Stimulated activated CD4-positive, alpha-beta T cell treated with anti-CD3 and anti-CD28 coated beads, Interleukin-1b, Interleukin-23, amount 100 ng/mL, for 24 hours (primary cell): ENCODE results near the gene KAT8.

Experiments
- DNase-seq, 4 experiments: peaks; one replicate each; pipeline ENCODE4 v3.0.0-alpha.2; 2020; ENCODE audit warnings: low read depth in 4 of 4, low spot score in 1 of 4

KAT8 gene

GRCh38 chr16:31106509-31107464, 10.7 kb upstream of the KAT8 start:
- no peak for DNase-seq

- DNase-seq = peak in 1 of 4 experiments; percentile 31
These were observed 10.0 kb upstream of the KAT8 start for GRCh38 chr16:31107465-31107867.

DNA sequence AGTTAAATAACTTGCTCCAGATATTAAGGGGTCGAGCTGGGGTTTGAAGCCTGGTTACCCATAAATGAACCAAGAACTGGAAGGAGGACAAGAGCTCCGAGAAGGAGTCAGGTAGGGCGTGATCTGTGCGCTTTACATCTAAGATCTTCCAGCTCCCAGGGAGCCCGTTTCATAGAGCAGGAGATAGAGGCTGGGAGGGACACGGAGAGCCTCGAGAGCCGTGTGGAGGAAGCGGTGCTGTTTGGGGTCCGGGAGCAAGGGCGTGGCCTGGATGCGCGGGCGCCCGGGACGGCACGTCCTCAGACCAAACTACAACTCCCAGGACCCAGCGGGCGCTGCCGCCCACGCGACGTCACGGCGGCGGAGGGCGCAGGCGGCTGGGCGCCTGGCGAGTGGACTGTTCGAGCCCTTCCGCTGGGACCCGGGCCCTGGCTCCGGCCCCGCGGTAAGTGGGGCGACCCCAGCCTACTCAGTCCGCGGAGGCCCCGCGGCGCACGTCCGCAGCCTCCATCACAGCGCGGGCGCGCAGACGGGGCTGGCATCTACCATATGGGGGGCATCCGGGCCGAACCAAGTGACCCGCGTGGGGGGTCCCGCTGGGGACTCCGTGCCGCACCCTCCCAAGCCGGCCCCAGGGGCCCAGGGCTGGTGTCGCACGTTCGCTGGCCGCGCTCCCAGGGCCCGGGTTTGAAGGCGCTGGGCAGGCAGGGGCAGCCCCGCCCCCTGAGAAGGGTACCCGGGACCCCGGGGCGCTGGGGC, 9.2 kb upstream of the KAT8 start, which contains the start of gene BCKDK:
BCKDK (plus strand) TSS at position 352 of the 759 bp plus-strand sequence. CDS start 838 bp downstream, outside the sequence.
- DNase-seq = peak; percentile 47 to 73 (median 58)

DNA sequence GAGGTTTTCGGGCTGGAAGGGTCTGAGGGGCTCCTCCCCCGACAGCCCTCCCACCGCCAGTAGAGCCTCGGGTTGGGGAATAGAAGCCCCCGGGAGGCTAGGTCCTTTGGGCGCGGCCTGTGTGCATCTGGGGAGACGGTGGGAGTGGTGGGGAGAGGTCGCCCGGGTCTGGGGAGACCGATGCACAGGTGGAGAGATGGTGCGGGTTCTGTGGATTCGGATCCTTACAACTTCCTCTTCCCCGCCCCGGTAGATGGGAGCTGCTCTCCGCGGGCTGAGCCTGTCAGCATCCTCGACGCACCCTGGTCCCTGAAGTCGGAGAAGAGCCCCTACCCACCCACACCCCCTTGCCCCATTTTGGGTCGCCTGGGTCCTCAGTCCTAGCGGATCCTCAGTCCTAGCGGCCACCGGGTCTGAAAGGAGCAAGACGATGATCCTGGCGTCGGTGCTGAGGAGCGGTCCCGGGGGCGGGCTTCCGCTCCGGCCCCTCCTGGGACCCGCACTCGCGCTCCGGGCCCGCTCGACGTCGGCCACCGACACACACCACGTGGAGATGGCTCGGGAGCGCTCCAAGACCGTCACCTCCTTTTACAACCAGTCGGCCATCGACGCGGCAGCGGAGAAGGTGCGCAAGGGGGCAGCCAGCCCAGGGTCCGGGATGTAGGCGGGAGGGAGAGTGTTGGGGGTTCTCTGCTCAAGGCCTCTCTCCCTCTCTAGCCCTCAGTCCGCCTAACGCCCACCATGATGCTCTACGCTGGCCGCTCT, 8.5 kb upstream of the KAT8 start:
- no peak for DNase-seq

DNA sequence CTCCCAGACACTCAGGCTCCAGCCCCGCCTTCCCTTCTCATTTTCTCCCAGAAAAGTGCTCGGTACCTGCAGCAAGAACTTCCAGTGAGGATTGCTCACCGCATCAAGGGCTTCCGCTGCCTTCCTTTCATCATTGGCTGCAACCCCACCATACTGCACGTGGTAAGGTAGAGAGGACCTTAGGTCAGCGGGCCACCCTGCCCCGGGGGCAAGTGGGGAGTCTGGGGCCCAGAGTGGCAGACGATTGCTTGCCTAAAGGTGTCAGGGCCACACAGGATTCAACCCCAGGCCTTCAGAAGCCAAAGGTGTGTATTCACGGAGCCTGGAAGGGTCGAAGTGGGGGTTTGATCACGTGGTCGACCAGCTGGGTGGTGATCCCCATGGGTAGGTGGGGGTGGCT, 7.8 kb upstream of the KAT8 start:
- DNase-seq = no peak

- DNase-seq = no peak
These were observed 7.1 kb upstream of the KAT8 start for GRCh38 chr16:31110106-31111034.

GRCh38 chr16:31111881-31112466, 5.5 kb upstream of the KAT8 start:
- DNase-seq = no peak

GRCh38 chr16:31112711-31113110, 4.8 kb upstream of the KAT8 start:
- DNase-seq = no peak

- no peak for DNase-seq
These were observed 4.0 kb upstream of the KAT8 start for GRCh38 chr16:31113121-31114120.

DNA sequence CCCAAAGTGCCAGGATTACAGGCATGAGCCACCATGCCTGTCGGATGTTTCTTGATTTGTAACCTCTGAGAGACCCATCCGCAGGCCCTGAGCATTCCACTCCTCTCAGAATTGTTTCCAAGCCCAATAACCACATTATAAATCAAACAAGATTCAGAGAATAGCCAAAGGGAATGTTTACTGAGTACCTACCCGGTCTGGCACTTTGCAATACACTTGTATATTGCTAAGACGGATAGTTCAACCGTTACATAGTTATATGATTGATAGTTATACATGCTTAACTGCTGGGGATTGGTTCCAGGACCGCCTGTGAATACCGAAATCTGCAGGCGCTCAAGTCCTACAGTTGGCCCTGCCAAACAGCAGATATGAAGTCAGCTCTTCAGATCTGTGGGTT, 3.0 kb upstream of the KAT8 start:
- DNase-seq = no peak

DNA sequence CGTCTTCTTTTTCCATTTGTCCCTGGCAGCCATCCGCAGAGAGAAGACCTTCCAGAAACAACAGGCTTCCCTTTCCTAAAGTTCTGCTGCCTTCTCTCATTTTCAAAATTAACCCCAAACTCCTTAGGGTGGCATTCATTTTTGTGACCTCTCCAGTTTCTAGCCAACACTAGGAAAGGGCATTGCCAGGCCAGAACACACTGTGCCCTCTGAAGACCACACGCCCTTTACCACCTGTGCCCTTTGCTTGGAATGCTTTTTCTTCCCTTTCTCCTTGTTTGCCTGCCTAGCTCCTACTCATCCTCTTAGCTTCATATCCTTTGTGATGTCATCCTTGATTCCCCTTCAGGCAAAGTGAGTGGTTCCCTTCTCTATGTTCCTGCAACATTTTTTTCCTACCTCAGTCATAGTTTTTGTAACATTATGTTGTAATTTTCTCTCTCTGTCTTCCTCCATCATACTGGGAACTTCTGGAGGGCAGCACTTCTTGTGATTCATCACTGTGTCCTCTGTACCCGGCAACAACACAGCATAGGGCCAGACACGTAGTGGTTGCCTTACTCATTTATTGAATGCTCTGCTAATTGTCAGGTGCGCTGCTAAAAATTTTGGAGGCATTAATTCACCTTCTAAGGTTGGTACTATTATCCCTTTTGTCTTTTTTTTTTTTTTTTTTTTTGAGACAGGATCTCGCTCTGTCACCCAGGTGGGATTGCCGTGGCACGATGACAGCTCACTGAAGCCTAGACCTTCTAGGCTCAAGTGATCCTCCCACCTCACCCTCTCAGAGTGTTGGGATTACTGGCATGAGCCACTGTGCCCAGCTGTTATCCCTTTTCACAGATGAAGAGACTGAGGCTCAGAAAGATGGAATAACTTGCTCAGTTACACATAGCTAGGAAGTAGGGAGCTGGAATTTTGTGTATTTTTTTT, 1.0 kb downstream of the KAT8 start:
- DNase-seq = no peak

GRCh38 chr16:31120129-31120528, 2.7 kb downstream of the KAT8 start:
- DNase-seq = no peak

DNA sequence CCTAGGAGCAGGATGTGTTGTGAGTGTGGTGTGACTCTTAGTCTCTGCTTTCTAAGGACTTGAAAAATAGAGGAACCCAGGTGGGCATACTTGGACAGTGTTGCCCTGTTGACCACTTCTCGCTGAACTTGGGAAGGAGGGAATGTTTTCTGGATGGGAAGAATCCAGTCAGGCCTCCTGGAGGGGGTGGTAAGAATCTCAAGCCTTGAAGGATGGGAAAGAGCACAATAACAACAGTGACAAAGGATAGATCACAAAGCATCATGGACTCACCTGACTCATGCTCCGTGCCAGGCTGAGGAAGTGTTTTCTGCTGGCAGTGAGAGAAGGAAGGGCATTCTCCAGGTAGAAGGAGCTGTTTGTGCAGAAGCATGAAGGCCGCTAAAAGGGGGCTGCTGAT, 8.4 kb downstream of the KAT8 start:
- DNase-seq = no peak

DNA sequence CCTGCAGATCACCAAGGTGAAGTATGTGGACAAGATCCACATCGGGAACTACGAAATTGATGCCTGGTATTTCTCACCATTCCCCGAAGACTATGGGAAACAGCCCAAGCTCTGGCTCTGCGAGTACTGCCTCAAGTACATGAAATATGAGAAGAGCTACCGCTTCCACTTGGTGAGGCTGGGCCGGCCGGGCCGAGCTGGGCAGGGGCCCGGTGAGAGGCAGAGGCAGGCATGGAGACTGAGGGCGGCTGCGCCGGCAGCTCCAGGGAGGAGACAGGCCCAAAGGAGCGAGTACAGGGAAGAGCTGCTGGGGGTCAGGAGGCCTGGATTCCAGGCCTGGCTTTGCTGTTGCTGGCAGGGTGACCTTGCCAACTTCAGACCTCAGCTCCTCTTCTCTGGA, 9.7 kb downstream of the KAT8 start:
- no peak for DNase-seq

- DNase-seq = no peak
These were observed 11.5 kb downstream of the KAT8 start for GRCh38 chr16:31128711-31129567.

DNA sequence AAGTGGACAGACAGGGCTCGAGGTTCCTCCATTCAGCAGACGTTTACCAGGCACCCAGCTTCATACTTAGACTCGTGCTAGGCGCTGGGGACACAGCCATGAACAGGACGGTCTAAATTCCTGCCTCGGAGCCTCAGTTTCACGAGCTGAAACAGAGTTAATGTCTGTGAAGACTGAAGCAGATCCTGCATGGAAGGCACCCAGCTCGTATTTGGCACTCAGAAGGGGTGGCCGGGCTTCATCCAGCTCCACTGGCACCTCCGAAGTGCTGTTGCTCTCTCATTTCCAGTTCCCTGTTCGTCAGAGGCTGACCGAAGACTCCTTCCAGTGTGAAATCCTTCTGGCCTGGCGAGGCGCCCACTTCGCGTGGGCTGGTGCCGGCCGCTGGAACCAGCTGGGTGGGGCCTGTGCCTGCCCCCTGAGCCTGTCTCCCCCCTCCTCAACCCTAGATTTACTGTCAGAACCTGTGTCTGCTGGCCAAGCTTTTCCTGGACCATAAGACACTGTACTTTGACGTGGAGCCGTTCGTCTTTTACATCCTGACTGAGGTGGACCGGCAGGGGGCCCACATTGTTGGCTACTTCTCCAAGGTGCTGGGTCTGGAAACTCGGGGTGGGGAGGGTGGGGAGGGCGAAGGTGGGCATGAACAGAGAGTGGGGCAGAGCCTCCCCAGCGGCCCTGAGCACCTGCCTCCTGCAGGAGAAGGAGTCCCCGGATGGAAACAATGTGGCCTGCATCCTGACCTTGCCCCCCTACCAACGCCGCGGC, 12.3 kb downstream of the KAT8 start:
- DNase-seq = no peak
